ENCODE data around the gene SFXN1.

Gene SFXN1

DNA sequence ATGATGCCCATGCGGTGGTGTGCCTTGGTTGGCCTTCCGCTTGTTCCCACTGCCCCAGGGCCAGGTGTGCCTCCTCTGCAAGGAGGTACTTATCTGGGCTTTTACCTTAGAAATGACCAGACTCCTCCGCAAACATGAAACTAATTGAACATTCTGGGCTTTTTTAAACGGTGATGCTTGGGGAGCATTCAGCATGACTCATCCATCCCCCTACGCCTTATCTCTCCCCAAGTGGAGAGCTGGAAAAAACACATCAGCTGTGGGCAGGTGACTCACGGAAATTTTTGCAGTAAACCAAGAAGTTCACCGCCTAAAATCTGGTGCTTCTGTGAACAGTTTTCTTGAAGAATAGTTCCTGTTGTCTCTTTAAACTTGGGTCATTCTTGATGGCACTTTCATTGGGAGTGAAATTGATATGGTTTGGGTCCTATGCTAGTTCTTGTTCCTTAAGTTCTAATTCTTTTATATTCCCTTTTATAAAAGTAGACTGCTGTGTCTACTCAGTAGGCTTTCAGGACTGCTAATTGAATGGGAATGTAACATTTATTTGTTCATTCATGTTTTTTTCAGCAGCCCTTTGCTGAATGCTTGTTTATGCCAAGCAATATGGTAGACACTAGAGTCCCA lies 39.6 kb downstream of the SFXN1 start:
- no peak overlapping the region for H3K4me3 ChIP-seq
- H3K36me3 ChIP-seq (ENCODE audit: insufficient read depth, low read length): peaks cover 96% of the 10 kb centered on the region
- H3K27ac ChIP-seq: no peak overlapping the region
- no peak for DNase-seq (ENCODE audit: low read depth, low spot score)
- no peak for TF ChIP-seq FOXP2 (optimal IDR thresholded peaks at IDR 0.05; ENCODE audit: control extremely low read depth, extremely low read length, insufficient read depth)
- no peaks in the 10 kb centered on the region for H3K9me3 ChIP-seq (ENCODE audit: low read depth, low read length)
- no peak overlapping the region for H3K9ac ChIP-seq (ENCODE audit: insufficient read length)

DNA sequence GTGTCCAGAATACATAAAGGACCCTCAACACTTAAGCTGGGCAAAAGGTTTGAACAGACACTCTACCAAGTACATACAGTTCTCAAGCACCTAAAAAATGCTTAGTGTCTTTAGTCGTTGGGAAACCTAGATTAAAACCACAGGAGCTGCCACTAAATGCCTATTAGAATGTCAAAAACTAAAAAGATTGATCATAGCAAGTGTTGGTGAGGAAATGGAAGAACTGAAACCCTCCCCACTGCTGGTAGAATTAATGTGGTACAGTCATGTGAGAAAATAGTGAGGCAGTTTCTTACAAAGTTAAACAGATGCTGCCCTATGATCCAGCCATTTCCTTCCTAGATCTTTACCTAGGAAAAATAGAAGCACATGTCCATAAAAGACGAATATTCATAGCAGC lies 40.6 kb downstream of the SFXN1 start:
- Histone ChIP-seq H3K4me3 (no peak overlapping the region), H3K9ac (ENCODE audit: insufficient read length) (no peak overlapping the region), H3K36me3 (ENCODE audit: insufficient read depth, low read length) (peaks cover 92% of the 10 kb centered on the region), H3K9me3 (ENCODE audit: low read depth, low read length) (no peaks in the 10 kb centered on the region), H3K27ac (no peak overlapping the region)
- TF ChIP-seq EZH2 (IDR thresholded peaks at IDR 0.05) (no peak), FOXP2 (optimal IDR thresholded peaks at IDR 0.05; ENCODE audit: control extremely low read depth, extremely low read length, insufficient read depth) (no peak), POLR2AphosphoS5 (IDR thresholded peaks at IDR 0.05; ENCODE audit: borderline replicate concordance, low read depth, low read length) (no peak)
- no peak for DNase-seq (ENCODE audit: low read depth, low spot score)

DNA sequence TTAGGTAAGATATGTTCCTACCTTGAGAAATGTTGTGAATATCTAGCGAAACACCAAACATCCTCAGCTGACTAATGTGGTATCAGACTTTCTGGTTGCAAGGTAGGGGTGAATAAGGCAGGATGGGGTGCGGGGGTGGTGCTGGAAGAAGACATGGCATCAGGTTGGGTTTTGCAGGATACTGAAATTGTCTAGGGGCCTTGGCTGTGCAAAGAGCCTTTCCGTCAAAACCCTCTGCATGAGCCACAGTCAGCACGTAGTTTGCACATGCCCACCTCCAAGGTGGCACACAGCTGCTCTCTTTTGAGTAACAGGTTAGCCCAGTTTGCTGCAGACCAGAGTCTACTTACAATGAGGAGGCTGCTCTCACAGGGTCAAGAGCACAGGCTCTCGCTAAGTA lies 42.0 kb downstream of the SFXN1 start:
- H3K9ac ChIP-seq (ENCODE audit: insufficient read length): no peak overlapping the region
- no peaks in the 10 kb centered on the region for H3K9me3 ChIP-seq (ENCODE audit: low read depth, low read length)
- no peak overlapping the region for H3K4me3 ChIP-seq
- H3K36me3 ChIP-seq (ENCODE audit: insufficient read depth, low read length): peaks cover 92% of the 10 kb centered on the region
- DNase-seq (ENCODE audit: low read depth, low spot score): no peak
- TF ChIP-seq EZH2 (IDR thresholded peaks at IDR 0.05) (no peak), POLR2AphosphoS5 (IDR thresholded peaks at IDR 0.05; ENCODE audit: borderline replicate concordance, low read depth, low read length) (no peak), FOXP2 (optimal IDR thresholded peaks at IDR 0.05; ENCODE audit: control extremely low read depth, extremely low read length, insufficient read depth) (no peak)
- no peak overlapping the region for H3K27ac ChIP-seq

DNA sequence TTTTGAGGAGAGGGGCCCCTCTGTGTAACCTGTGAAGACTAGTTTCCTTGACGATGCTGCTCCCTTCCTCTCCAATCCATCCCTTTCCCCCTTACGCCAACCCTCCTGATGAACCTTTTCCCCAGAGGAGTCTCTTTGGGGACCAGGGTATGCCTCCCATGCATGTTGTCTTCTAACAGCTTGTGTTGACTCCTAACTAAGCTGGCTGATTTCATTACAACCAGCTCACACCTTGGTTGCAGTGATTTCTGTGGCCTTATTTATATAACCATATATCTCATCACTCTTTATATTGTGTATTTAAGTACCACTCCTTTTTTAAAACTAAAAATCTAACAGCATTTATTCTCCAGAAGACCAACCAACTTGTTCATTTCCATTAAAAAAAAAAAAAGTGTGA lies 42.5 kb downstream of the SFXN1 start:
- Histone ChIP-seq H3K4me3 (no peak overlapping the region), H3K9me3 (ENCODE audit: low read depth, low read length) (no peaks in the 10 kb centered on the region), H3K27ac (no peak overlapping the region), H3K36me3 (ENCODE audit: insufficient read depth, low read length) (peaks cover 88% of the 10 kb centered on the region), H3K9ac (ENCODE audit: insufficient read length) (no peak overlapping the region)
- DNase-seq (ENCODE audit: low read depth, low spot score): no peak
- TF ChIP-seq EZH2 (IDR thresholded peaks at IDR 0.05): no peak
- TF ChIP-seq POLR2AphosphoS5 (IDR thresholded peaks at IDR 0.05; ENCODE audit: borderline replicate concordance, low read depth, low read length): no peak
- TF ChIP-seq FOXP2 (optimal IDR thresholded peaks at IDR 0.05; ENCODE audit: control extremely low read depth, extremely low read length, insufficient read depth): no peak

DNA sequence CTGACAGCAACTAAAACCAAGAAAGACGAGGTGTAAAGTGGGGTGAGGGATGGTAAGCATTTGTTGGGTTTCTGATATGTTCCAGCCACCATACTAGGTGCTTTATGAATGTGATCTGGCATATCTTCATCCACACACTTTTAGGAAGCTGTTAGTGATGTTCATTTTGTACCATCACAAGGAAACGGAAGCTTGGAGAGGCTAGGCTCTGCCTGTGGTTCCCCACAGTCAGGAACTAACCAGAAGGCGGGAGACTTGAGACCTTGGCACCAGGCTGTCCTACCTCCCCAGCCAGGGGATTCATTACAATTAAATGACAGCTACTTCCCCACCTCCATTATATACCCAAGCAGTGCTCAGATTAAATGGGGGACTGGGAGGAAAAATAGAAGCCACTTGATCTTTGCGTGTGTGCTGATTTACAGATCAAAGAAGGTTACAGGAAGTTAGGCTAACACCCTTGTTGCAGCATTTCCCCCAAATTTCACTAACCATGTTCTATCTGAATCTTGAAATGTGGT lies 43.0 kb downstream of the SFXN1 start:
- Histone ChIP-seq H3K4me3 (no peak overlapping the region), H3K9me3 (ENCODE audit: low read depth, low read length) (no peaks in the 10 kb centered on the region), H3K27ac (no peak overlapping the region), H3K36me3 (ENCODE audit: insufficient read depth, low read length) (peaks cover 86% of the 10 kb centered on the region), H3K9ac (ENCODE audit: insufficient read length) (no peak overlapping the region)
- DNase-seq (ENCODE audit: low read depth, low spot score): no peak
- TF ChIP-seq FOXP2 (optimal IDR thresholded peaks at IDR 0.05; ENCODE audit: control extremely low read depth, extremely low read length, insufficient read depth): no peak
- TF ChIP-seq EZH2 (IDR thresholded peaks at IDR 0.05): no peak
- TF ChIP-seq POLR2AphosphoS5 (IDR thresholded peaks at IDR 0.05; ENCODE audit: borderline replicate concordance, low read depth, low read length): no peak

DNA sequence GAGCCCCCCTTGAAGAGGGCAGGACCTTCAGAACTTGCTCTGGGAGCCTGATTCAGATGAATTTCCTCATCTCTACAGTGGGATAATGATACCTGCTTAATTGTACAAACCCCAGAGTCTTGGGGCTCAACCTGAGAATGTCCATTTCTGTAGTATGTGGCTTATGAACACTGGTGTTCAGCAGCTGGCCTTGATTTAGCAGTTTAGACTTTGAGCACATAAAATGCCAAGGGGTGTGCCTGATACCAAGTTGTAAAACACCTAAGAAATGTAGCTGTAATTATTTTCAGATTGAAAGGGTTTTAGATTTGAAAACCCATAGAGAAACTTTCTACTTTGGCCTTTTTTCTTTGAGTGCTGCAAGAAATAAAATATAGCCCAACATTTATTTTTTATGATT lies 44.9 kb downstream of the SFXN1 start:
- no peak for DNase-seq (ENCODE audit: low read depth, low spot score)
- peaks cover 81% of the 10 kb centered on the region for H3K36me3 ChIP-seq (ENCODE audit: insufficient read depth, low read length)
- H3K4me3 ChIP-seq: no peak overlapping the region
- no peaks in the 10 kb centered on the region for H3K9me3 ChIP-seq (ENCODE audit: low read depth, low read length)
- no peak overlapping the region for H3K9ac ChIP-seq (ENCODE audit: insufficient read length)
- no peak for TF ChIP-seq POLR2AphosphoS5 (IDR thresholded peaks at IDR 0.05; ENCODE audit: borderline replicate concordance, low read depth, low read length)
- TF ChIP-seq EZH2 (IDR thresholded peaks at IDR 0.05): no peak
- no peak for TF ChIP-seq FOXP2 (optimal IDR thresholded peaks at IDR 0.05; ENCODE audit: control extremely low read depth, extremely low read length, insufficient read depth)
- H3K27ac ChIP-seq: no peak overlapping the region

DNA sequence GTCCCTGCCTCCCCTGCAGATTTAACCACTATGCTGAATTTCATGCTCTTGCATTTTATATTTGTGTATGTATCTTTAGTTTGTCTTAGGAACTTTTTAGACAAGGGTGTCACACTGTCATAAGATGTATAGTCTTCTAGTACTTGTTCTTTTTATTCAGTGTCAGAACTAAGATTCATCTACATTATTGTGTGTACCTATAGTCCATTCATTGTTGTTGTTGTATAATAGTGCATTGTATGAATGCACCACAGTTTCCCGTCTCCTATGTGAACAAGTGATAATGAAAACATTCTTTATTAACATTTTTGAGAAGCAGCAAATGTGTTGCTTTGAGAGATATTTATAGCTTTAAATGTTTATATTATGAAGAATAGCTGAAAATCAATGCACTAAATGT lies 45.9 kb downstream of the SFXN1 start:
- H3K4me3 ChIP-seq: no peak overlapping the region
- no peak for DNase-seq (ENCODE audit: low read depth, low spot score)
- H3K36me3 ChIP-seq (ENCODE audit: insufficient read depth, low read length): peaks cover 78% of the 10 kb centered on the region
- H3K27ac ChIP-seq: no peak overlapping the region
- no peak overlapping the region for H3K9ac ChIP-seq (ENCODE audit: insufficient read length)
- H3K9me3 ChIP-seq (ENCODE audit: low read depth, low read length): no peaks in the 10 kb centered on the region
- TF ChIP-seq EZH2 (IDR thresholded peaks at IDR 0.05) (no peak), FOXP2 (optimal IDR thresholded peaks at IDR 0.05; ENCODE audit: control extremely low read depth, extremely low read length, insufficient read depth) (no peak), POLR2AphosphoS5 (IDR thresholded peaks at IDR 0.05; ENCODE audit: borderline replicate concordance, low read depth, low read length) (no peak)

DNA sequence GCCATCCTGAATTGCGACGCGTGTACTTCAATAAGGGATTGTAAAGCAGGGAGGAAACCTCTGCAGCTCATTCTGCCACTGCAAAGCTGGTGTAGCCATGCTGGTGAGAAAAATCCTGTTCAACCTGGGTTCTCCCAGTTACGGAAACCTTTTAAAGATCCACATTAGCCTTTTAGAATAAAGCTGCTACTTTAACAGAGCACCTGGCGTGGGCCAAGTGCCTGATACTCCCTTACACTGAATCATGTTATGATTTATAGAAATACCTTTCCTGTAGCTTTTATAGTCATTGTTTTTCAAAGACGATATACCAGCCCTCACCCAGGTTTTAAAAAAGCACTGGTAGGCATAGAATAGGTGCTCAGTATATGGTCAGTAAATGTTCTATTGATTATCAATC lies 48.3 kb downstream of the SFXN1 start:
- no peak overlapping the region for H3K9ac ChIP-seq (ENCODE audit: insufficient read length)

DNA sequence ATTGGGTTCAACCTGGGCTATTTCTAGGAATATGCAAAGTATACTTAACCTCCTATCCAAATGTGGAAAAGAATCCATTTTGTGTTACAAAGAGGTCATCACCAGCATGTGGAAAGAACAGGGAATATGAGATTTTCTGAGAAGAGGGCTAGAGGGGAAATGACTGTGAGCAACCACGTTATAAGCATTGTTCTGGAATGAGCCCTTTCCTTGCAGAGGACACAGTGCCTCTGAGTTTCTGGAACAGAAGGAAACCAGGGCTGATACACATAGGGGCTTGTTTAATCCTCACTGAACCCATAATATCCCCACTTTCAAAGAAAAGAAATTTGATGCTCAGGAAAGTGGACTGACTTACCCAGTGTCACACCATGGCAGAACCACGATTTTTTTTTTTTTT lies 53.0 kb downstream of the SFXN1 start:
- TF ChIP-seq FOXP2 (optimal IDR thresholded peaks at IDR 0.05; ENCODE audit: control extremely low read depth, extremely low read length, insufficient read depth) (no peak), EZH2 (IDR thresholded peaks at IDR 0.05) (no peak), POLR2AphosphoS5 (IDR thresholded peaks at IDR 0.05; ENCODE audit: borderline replicate concordance, low read depth, low read length) (no peak)
- Histone ChIP-seq H3K27ac (no peak overlapping the region), H3K9me3 (ENCODE audit: low read depth, low read length) (no peaks in the 10 kb centered on the region), H3K4me3 (no peak overlapping the region), H3K36me3 (ENCODE audit: insufficient read depth, low read length) (peaks cover 24% of the 10 kb centered on the region), H3K9ac (ENCODE audit: insufficient read length) (no peak overlapping the region)
- DNase-seq (ENCODE audit: low read depth, low spot score): no peak

More for the DNA sequence above, 48.3 kb downstream of the SFXN1 start:
- no peak overlapping the region for H3K27ac ChIP-seq
- TF ChIP-seq FOXP2 (optimal IDR thresholded peaks at IDR 0.05; ENCODE audit: control extremely low read depth, extremely low read length, insufficient read depth) (no peak), EZH2 (IDR thresholded peaks at IDR 0.05) (no peak), POLR2AphosphoS5 (IDR thresholded peaks at IDR 0.05; ENCODE audit: borderline replicate concordance, low read depth, low read length) (no peak)
- H3K36me3 ChIP-seq (ENCODE audit: insufficient read depth, low read length): peaks cover 61% of the 10 kb centered on the region
- no peaks in the 10 kb centered on the region for H3K9me3 ChIP-seq (ENCODE audit: low read depth, low read length)
- DNase-seq (ENCODE audit: low read depth, low spot score): no peak
- no peak overlapping the region for H3K4me3 ChIP-seq
